GM19468 (cell line): ENCODE data around the gene ADPRM.

Experiments
- ATAC-seq: cut with Tn5 transposase; IDR thresholded peaks from one replicate; pipeline ENCODE4 v1.9.1; 2021; ENCODE audit warnings: mild to moderate bottlenecking, moderate library complexity, moderate number of reproducible peaks; ENCODE audit not compliant: unreplicated experiment; ENCODE audit errors: extremely low read depth

ADPRM gene

DNA sequence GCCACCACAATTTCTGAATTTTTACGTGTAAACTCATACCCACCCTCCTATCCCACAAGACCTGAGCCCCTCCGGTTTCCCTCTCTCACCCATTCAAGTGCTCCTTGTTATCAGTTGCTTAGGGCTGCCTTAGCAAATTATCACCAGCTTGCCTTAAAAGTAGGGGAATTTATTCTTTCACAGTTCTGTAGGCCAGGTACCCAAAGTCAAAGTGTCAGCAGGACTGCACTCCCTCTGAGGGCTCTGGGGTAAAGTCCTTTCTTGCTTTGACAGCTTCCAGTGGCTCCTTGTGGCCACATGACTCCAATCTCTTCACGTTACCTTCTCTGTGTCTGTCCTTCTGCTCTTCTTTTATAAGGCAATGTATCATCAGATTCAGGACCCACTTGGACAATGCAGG is 40.3 kb downstream of the ADPRM start:
- ATAC-seq = no peak

DNA sequence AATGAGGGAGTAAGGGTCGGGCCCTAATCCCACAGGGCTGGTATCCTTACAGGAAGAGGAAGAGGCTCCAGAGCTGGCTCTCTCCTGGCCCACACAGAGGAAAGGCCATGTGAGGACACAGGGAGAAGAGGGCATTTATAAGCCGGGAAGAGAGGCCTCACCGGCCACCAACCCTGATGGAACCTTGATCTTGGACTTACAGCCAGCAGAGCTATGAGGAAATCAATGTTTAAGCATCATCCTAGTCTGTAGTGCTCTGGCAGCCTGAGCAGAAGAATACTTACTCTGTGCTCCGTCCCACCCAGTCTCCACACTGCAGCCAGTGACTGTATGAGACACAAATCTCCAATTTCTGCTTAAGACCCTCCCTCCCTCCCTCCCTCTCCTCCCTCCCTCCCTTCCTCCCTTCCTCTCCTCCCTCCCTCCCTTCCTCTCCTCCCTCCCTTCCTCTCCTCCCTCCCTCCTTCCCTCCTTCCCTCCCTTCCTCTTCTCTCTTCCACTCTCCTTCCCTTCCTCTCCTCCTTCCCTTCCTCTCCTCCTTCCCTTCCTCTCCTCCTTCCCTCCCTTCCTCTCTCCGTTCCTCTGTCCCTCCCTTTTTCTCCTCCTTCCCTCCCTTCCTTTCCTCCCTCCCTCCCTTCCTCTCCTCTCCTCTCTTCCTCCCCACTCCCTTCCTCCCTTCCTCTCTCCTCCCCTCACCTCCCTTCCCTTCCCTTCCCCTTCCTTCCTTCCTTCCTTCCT is 41.3 kb downstream of the ADPRM start:
- ATAC-seq = no peak

GRCh38 chr17:10739386-10739785 is 42.0 kb downstream of the ADPRM start:
- ATAC-seq = no peak

GRCh38 chr17:10741416-10742135 is 44.2 kb downstream of the ADPRM start:
- ATAC-seq = no peak

GRCh38 chr17:10742431-10742830 is 45.0 kb downstream of the ADPRM start:
- ATAC-seq = no peak

DNA sequence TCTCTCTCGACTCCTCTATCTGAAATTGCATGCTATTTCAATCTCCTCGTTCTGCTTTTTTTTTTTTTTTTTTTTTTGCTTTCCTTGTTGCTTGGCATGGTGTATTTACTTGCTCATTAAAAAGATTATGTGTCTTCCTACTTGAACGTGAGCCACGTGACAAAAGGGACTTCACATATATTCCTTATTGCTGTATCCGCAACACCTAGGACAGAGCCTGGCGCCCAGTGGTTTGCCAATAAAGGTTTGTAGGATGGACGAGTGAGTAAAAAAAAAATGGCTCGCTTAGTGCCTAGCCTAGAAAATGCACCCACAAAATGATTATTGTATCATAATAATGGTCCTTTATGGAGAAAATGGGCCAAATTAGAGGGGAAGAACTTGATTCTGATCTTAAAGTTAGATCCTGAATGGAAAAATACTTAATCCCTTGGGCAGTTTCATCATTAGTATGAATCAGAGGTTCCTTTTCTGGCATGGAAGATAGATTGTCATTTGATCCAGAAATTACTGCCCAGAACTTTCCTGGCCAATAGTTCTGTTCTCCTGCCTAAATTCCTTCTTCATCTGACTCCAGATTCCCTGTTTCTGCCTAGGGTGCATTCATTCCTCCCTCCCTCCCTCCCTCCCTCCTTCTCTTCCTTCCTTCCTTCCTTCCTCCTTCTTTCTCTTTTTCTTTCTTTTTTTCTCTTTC is 46.1 kb downstream of the ADPRM start:
- ATAC-seq = no peak

GRCh38 chr17:10744501-10745000 is 47.2 kb downstream of the ADPRM start:
- ATAC-seq = no peak

DNA sequence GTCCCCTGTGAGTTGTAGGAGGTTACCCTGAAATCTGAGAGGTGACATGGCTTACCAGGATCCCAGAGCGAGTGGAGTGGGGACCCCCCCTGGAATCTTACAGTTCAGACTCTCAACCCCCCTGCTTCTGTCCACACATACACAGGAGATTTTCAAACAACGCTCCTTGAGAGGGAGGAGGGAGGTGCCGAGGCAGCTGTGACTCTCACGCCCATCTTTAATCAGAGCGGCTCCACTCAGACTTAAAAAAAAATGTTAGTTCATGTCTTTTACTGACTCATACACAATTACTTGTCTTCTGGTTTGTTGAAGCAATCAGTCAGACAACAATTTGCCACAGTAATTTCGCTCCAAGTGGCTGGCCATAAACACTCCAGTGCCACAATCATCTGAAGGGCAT is 47.8 kb downstream of the ADPRM start:
- no peak for ATAC-seq

GRCh38 chr17:10748531-10749181 is 51.3 kb downstream of the ADPRM start:
- no peak for ATAC-seq

- ATAC-seq = no peak
Measured at GRCh38 chr17:10750210-10750609, 52.8 kb downstream of the ADPRM start.

DNA sequence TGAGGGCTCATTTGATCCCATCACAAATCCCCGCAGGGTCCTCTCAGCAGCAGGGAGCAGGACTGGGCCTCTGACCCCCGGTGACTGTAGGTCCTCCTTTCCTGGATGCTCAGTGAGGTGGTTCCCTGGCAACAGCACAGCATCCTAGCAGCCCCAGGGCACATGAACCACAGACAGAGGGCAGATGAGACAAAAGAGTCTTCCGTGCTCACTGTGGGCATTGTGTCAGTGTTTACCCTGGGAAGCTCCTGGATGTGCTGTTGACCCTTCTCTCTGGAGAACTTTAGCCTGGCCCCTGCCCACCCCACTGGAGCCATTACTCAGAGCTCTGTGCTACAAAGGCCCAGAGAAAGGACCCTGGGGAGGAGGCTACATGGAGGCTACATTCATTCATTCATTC is 54.2 kb downstream of the ADPRM start:
- no peak for ATAC-seq

GRCh38 chr17:10752696-10753095 is 55.3 kb downstream of the ADPRM start:
- ATAC-seq = no peak

- no peak for ATAC-seq
Measured at GRCh38 chr17:10754109-10754508, 56.7 kb downstream of the ADPRM start.

- no peak for ATAC-seq
Measured at GRCh38 chr17:10754861-10755591, 57.6 kb downstream of the ADPRM start.

- no peak for ATAC-seq
Measured at GRCh38 chr17:10755592-10756127, 58.3 kb downstream of the ADPRM start.

DNA sequence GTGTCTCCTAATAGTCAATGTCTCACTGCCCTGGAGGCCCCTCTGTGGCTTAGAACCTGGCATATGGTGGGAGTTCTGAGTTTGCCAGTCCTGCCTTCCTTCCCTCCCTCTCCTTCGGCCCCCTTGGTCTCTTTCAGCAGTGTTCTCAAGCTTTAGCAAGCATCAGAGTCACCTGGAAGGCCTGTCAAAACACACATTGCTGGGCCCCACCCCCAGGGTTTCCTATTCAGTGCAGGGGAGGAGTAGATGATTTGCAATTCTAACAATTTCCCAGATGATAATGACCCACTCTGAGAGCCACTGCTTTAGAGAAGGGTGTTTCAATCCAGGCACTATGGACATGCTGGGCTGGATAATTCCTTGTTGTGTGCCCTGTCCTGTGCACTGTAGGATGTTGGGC is 58.8 kb downstream of the ADPRM start:
- no peak for ATAC-seq

DNA sequence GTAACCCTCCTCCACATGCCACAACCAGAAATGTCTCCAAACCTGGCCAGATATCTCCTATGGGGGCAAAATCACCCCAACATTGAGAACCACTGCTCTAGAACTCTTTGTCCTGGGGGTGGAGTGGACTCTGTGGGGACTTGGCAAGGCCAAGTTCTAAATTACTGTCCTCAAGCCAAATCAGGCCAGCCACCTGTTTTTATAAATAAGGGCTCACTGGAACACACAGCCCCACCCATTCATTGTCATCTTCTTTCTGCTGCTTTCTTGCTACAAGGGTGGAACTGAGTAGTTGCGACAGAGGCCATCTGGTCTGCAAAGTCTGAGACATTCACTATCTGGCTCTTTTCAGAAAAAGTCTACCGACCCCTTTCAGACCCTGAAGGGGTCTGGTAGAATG is 59.2 kb downstream of the ADPRM start:
- no peak for ATAC-seq

GRCh38 chr17:10757067-10757466 is 59.7 kb downstream of the ADPRM start:
- no peak for ATAC-seq

GRCh38 chr17:10757647-10758046 is 60.3 kb downstream of the ADPRM start:
- ATAC-seq = no peak

GRCh38 chr17:10758062-10758461 is 60.7 kb downstream of the ADPRM start:
- no peak for ATAC-seq
